Upper lobe of right lung (tissue), 1 donor: ENCODE results near the gene EYA3. TPM values are rescaled to one million over a fixed set of nuclear protein-coding genes. Genes with fewer than 3 reads are reported as not detected.
A peak's percentile ranks its signal among the peaks of the same experiment; 100 is the strongest.
"Not testable (repeated sequence)": the region's sequence is repeated elsewhere in the genome, so short reads cannot be mapped to it uniquely, and the experiment has no call there.

Source experiments
- ATAC-seq: fragments of 200-7000 bp; cut with Tn5 transposase; one replicate; pipeline ENCODE4 v1.9.1; 2020; ENCODE audit warnings: mild to moderate bottlenecking, moderate library complexity
- DNase-seq: peaks from one replicate; pipeline ENCODE4 v3.0.0-alpha.2; 2020
- H3K27ac ChIP-seq: fragments of 200-600 bp; one replicate; pipeline ENCODE4 v1.8.0; 2022
- H3K27me3 ChIP-seq: fragments of 200-600 bp; one replicate; pipeline ENCODE4 v1.8.0; 2022; ENCODE audit warnings: mild to moderate bottlenecking
- H3K36me3 ChIP-seq: fragments of 200-600 bp; one replicate; pipeline ENCODE4 v1.8.0; 2022
- H3K4me1 ChIP-seq: fragments of 200-600 bp; one replicate; pipeline ENCODE4 v1.8.0; 2022
- H3K4me3 ChIP-seq: fragments of 200-600 bp; one replicate; pipeline ENCODE4 v1.8.0; 2022; ENCODE audit warnings: mild to moderate bottlenecking
- H3K9me3 ChIP-seq: fragments of 200-600 bp; one replicate; pipeline ENCODE4 v1.8.0; 2022
- CTCF ChIP-seq: fragments of 200-600 bp; IDR thresholded peaks from one replicate; pipeline ENCODE4 v1.8.0; 2022; ENCODE audit warnings: antibody characterized with exemption
- intact Hi-C: fragments of 100-400 bp; cut with DNase I; formaldehyde crosslinking; loops from one replicate; pipeline ENCODE4 v1.11.0; 2022
- total RNA-seq: library from RNA; stranded (reverse); fragmentation: NEBNext Ultra II Directional; extraction: Animal tissue kit (Norgen Biotek cat#: 25700); gene quantifications from one replicate; pipeline ENCODE4 v1.2.1, GENCODE V29; 2021
- donor health status: DM: no; HTN: yes; CAD: no; lungs with severe emphysema.

Gene EYA3
- total RNA-seq, 1 donor from 2014 or later = 21.0 TPM

DNA sequence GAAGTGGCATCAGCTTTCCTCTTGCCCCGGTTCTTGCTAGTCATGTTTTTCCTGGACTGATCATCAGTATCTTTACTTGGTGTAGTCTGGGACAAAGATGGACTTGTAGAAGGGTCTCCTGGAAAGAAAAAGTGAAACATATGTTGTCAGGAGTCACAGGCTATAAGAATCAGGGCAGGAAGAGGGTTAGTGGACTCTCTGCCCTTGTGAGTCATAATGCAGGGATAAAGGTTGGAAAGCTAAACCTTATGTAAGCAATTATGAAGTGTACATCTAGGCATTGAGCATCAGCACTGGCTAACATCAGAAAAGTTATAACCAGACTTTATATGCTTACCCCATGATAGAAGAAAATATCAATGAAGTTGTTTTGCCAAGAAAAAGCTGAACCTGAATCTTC, 77.4 kb downstream of the EYA3 start:
- H3K27me3 ChIP-seq = no peaks in the 10 kb centered on the region
- H3K4me1 ChIP-seq = no peaks in the 10 kb centered on the region
- DNase-seq (no peak), ATAC-seq (no peak)
- no peak overlapping the region for H3K4me3 ChIP-seq
- no peak overlapping the region for H3K27ac ChIP-seq
- H3K9me3 ChIP-seq = no peaks in the 10 kb centered on the region
- no peak for TF ChIP-seq CTCF
- intact Hi-C loops = no loop called here
- peaks cover 58% of the 10 kb centered on the region for H3K36me3 ChIP-seq

- DNase-seq, ATAC-seq, H3K27me3 ChIP-seq, H3K4me1 ChIP-seq, H3K4me3 ChIP-seq, H3K27ac ChIP-seq, H3K9me3 ChIP-seq, intact Hi-C loops: not testable (repeated sequence)
- H3K36me3 ChIP-seq = peaks cover 75% of the 10 kb centered on the region
Measured at GRCh38 chr1:28003117-28003516, 85.3 kb downstream of the EYA3 start.

- H3K4me1 ChIP-seq = no peaks in the 10 kb centered on the region
Measured at GRCh38 chr1:28002600-28002999, 85.8 kb downstream of the EYA3 start.

DNA sequence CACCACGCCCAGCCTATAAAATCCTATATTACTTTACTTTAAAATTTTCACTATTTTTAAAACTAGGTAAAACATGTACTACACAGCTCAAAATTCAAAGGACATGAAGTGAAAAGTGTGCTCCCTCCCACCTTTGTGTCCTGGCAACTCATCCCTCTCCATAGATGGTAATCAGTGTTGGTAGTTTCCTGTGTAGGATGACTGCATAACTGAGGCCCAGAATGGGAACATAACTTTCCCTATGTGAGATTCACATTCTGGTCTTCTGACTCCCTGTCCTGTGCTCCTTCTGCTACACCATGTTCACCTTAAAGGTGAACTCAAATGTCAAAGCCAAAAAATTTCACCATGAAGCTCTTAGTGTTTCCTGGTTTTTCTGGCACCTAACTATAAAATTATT, 89.4 kb downstream of the EYA3 start:
- no peak for DNase-seq
- Histone ChIP-seq H3K9me3 (no peaks in the 10 kb centered on the region), H3K27ac (no peak overlapping the region), H3K4me3 (no peak overlapping the region), H3K36me3 (peaks cover 80% of the 10 kb centered on the region), H3K27me3 (no peaks in the 10 kb centered on the region), H3K4me1 (no peaks in the 10 kb centered on the region)
- TF ChIP-seq CTCF = no peak
- ATAC-seq = no peak
- intact Hi-C loops = no loop called here

More at GRCh38 chr1:28002600-28002999, 85.8 kb downstream of the EYA3 start:
- Histone ChIP-seq H3K9me3 (no peaks in the 10 kb centered on the region), H3K27me3 (no peaks in the 10 kb centered on the region), H3K4me3 (no peak overlapping the region), H3K27ac (no peak overlapping the region), H3K36me3 (peaks cover 80% of the 10 kb centered on the region)
- DNase-seq = no peak
- no peak for TF ChIP-seq CTCF
- no peak for ATAC-seq
- intact Hi-C loops = no loop called here

- H3K9me3 ChIP-seq, H3K27ac ChIP-seq, H3K4me3 ChIP-seq, ATAC-seq, DNase-seq, H3K27me3 ChIP-seq, intact Hi-C loops: not testable (repeated sequence)
- peaks cover 83% of the 10 kb centered on the region for H3K36me3 ChIP-seq
- peaks cover 15% of the 10 kb centered on the region for H3K4me1 ChIP-seq
Measured at GRCh38 chr1:27994526-27994925, 93.9 kb downstream of the EYA3 start.

GRCh38 chr1:27994060-27994459, 94.3 kb downstream of the EYA3 start:
- Histone ChIP-seq H3K27me3 (no peaks in the 10 kb centered on the region), H3K4me1 (peaks cover 15% of the 10 kb centered on the region), H3K9me3 (no peaks in the 10 kb centered on the region), H3K4me3 (no peak overlapping the region), H3K36me3 (peaks cover 83% of the 10 kb centered on the region), H3K27ac (peak overlapping the region; percentile 12)
- intact Hi-C loops = no loop called here
- ATAC-seq (peak; percentile 78), DNase-seq (no peak)
- TF ChIP-seq CTCF = no peak

GRCh38 chr1:27993241-27993640, 95.2 kb downstream of the EYA3 start:
- Histone ChIP-seq H3K4me3 (no peak overlapping the region), H3K4me1 (peaks cover 15% of the 10 kb centered on the region), H3K27ac (peak overlapping the region; percentile 0), H3K27me3 (no peaks in the 10 kb centered on the region), H3K36me3 (peaks cover 83% of the 10 kb centered on the region), H3K9me3 (no peaks in the 10 kb centered on the region)
- DNase-seq (no peak), ATAC-seq (peak; percentile 82)
- no peak for TF ChIP-seq CTCF
- intact Hi-C loops = no loop called here
